Osteoblast (primary cell): Measurements from ENCODE around the gene CWC27. TPM values are rescaled to one million over a fixed set of nuclear protein-coding genes. Genes with fewer than 3 reads are reported as not detected.

Experiments used
- DNase-seq: peaks from one replicate; pipeline ENCODE4 v3.0.0; 2011; ENCODE audit warnings: low spot score, mixed read lengths; ENCODE audit not compliant: insufficient read length; ENCODE audit errors: missing footprints
- H2AFZ ChIP-seq: 2 replicates; pipeline ENCODE4 v1.6.0; 2011; ENCODE audit warnings: mild to moderate bottlenecking, low read length
- H3K27ac ChIP-seq: 2 replicates; pipeline ENCODE4 v1.5.1; 2011; ENCODE audit warnings: mild to moderate bottlenecking, low read depth, low read length, moderate library complexity
- H3K27me3 ChIP-seq: 2 replicates; pipeline ENCODE4 v1.6.0; 2012; ENCODE audit warnings: mild to moderate bottlenecking, control low read depth, inconsistent platforms, low read length, moderate library complexity; ENCODE audit not compliant: insufficient read depth
- H3K36me3 ChIP-seq: 2 replicates; pipeline ENCODE4 v1.5.1; 2011; ENCODE audit warnings: mild to moderate bottlenecking, low read length, control low read depth, moderate library complexity; ENCODE audit not compliant: insufficient read depth
- H3K4me1 ChIP-seq: 2 replicates; pipeline ENCODE4 v1.5.1; 2011; ENCODE audit warnings: mild to moderate bottlenecking, low read length, control low read depth, moderate library complexity; ENCODE audit not compliant: insufficient read depth
- H3K4me2 ChIP-seq: 2 replicates; pipeline ENCODE4 v1.6.0; 2011; ENCODE audit warnings: mild to moderate bottlenecking, low read length; ENCODE audit not compliant: insufficient read depth
- H3K4me3 ChIP-seq: fragments of 200-600 bp; sonication (generic); 3 replicates; pipeline ENCODE4 v1.5.1; 2012; ENCODE audit warnings: mild to moderate bottlenecking, low read length, inconsistent platforms; ENCODE audit not compliant: insufficient read depth
- H3K79me2 ChIP-seq: 2 replicates; pipeline ENCODE4 v1.6.0; 2012; ENCODE audit warnings: mild to moderate bottlenecking, low read length, control low read depth, inconsistent platforms; ENCODE audit not compliant: insufficient read depth
- H3K9me3 ChIP-seq: 2 replicates; pipeline ENCODE4 v1.5.1; 2011; ENCODE audit warnings: low read depth, low read length, control low read depth
- H4K20me1 ChIP-seq: 2 replicates; pipeline ENCODE4 v1.6.0; 2012; ENCODE audit warnings: mild to moderate bottlenecking, low read length, control low read depth; ENCODE audit not compliant: insufficient read depth
- CTCF ChIP-seq: IDR thresholded peaks from 2 replicates; pipeline ENCODE4 v1.5.1; 2011; ENCODE audit warnings: mild to moderate bottlenecking, low read depth, low read length, moderate library complexity; ENCODE audit errors: extremely low read depth
- total RNA-seq: library from RNA; depleted of rRNA; stranded (reverse); fragments of >200 nt; gene quantifications from 2 replicates; pipeline ENCODE4 v1.2.3, GENCODE V29; 2012

The CWC27 gene
- total RNA-seq, 1 donor = 13.4 TPM

- DNase-seq = no peak
- H3K4me3 ChIP-seq = no peak overlapping the region
- no peak overlapping the region for H2AFZ ChIP-seq
- H4K20me1 ChIP-seq = no peaks in the 10 kb centered on the region
- peak overlapping the region; percentile 10 for H3K27ac ChIP-seq
- no peak for TF ChIP-seq CTCF
- peaks cover 44% of the 10 kb centered on the region for H3K4me1 ChIP-seq
- no peaks in the 10 kb centered on the region for H3K9me3 ChIP-seq
- H3K4me2 ChIP-seq = peak overlapping the region; percentile 9
- no peaks in the 10 kb centered on the region for H3K79me2 ChIP-seq
- H3K27me3 ChIP-seq = no peaks in the 10 kb centered on the region
- no peaks in the 10 kb centered on the region for H3K36me3 ChIP-seq
Measured at GRCh38 chr5:64834037-64834436, 65.3 kb downstream of the CWC27 start.

GRCh38 chr5:64834611-64835010 is 65.9 kb downstream of the CWC27 start:
- no peak for DNase-seq
- peak overlapping the region; percentile 9 for H3K4me2 ChIP-seq
- no peak overlapping the region for H3K4me3 ChIP-seq
- peaks cover 50% of the 10 kb centered on the region for H3K4me1 ChIP-seq
- H3K79me2 ChIP-seq = no peaks in the 10 kb centered on the region
- no peaks in the 10 kb centered on the region for H3K9me3 ChIP-seq
- H3K36me3 ChIP-seq = no peaks in the 10 kb centered on the region
- no peak overlapping the region for H2AFZ ChIP-seq
- H3K27ac ChIP-seq = peak overlapping the region; percentile 11
- no peaks in the 10 kb centered on the region for H4K20me1 ChIP-seq
- no peak for TF ChIP-seq CTCF
- H3K27me3 ChIP-seq = no peaks in the 10 kb centered on the region

- no peaks in the 10 kb centered on the region for H3K9me3 ChIP-seq
- no peaks in the 10 kb centered on the region for H3K79me2 ChIP-seq
- no peak overlapping the region for H3K4me3 ChIP-seq
- H3K36me3 ChIP-seq = no peaks in the 10 kb centered on the region
- H2AFZ ChIP-seq = no peak overlapping the region
- no peaks in the 10 kb centered on the region for H4K20me1 ChIP-seq
- DNase-seq = no peak
- H3K27me3 ChIP-seq = no peaks in the 10 kb centered on the region
- no peak overlapping the region for H3K4me2 ChIP-seq
- no peak for TF ChIP-seq CTCF
- H3K27ac ChIP-seq = peak overlapping the region; percentile 29
- H3K4me1 ChIP-seq = peaks cover 53% of the 10 kb centered on the region
Measured at GRCh38 chr5:64835266-64835665, 66.5 kb downstream of the CWC27 start.

GRCh38 chr5:64836190-64836755 is 67.5 kb downstream of the CWC27 start:
- H3K27me3 ChIP-seq = no peaks in the 10 kb centered on the region
- H3K4me3 ChIP-seq = no peak overlapping the region
- TF ChIP-seq CTCF = no peak
- no peaks in the 10 kb centered on the region for H3K9me3 ChIP-seq
- H3K36me3 ChIP-seq = no peaks in the 10 kb centered on the region
- no peaks in the 10 kb centered on the region for H4K20me1 ChIP-seq
- DNase-seq = no peak
- no peaks in the 10 kb centered on the region for H3K79me2 ChIP-seq
- no peak overlapping the region for H2AFZ ChIP-seq
- H3K27ac ChIP-seq = peak overlapping the region; percentile 71
- H3K4me2 ChIP-seq = peak overlapping the region; percentile 17
- peaks cover 53% of the 10 kb centered on the region for H3K4me1 ChIP-seq
